Measurements from ENCODE around the gene TXNRD1.

The TXNRD1 gene

GRCh38 chr12:104353012-104353981, 137.7 kb downstream of the TXNRD1 start:
- no peak for DNase-seq

DNA sequence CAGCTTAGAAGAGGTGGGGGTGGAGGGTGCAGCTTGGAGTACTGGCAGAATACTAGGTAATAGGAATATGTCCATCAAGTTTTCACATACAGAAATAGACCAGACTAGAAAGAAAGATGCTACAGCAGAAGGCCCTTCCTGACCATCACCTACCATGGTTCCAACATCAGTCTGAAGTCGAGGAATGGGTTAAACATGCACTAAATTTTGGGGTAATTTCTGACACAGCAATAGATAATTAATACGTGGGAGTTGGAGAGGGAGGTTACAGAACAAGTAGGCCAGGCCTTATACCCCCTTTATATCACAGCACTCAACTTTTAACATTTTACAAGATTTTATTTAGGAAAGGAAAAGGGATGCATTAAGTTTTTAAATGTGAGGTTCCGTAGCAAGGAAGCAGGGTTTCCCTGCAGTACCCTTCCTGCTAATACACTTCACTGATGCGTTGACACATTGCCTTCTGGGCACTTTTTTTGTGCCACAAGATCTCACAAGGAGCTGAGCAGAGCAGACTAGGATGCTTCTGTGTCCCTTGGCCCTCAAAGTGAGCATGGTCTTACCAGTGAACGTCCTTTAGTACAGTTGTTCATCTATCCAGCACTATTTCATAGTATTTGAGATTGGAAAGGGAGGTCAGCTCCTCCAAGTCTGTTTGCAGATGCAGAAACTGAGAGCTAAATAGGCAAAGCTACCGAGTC, 138.7 kb downstream of the TXNRD1 start:
- DNase-seq: no peak

DNA sequence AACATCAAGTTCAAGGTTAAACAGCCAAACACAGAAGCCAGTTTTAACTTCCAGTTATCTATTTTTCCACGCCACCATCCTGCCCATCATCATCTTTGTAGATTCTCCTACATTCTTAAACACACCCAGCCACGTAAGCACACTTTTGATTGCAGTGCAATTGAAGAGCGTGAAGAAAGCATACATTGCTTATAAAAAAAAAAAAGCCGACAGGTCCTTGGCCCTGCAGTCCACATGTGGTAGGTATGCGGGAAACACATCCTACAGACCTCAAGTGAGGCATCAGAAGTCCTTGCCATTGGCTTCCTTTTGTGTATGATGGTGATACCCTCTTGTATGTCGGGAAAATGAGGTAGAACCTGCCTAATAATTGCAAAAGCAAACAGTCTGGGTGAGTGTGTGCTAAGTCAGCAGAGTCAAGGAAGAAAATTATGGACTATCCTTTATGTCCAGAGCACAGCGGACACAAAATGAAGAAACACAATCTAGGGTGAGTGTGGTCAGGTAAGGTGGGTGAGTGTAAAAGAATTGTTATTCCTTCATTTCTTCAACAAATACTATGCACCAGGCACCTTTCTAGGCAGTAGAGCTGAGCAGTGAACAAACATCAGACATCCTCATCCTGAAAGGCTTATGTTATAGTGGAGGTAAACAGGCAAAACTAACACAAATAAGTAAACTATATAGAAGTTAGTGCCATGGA, 139.4 kb downstream of the TXNRD1 start:
- DNase-seq: no peak

GRCh38 chr12:104355630-104356029, 140.1 kb downstream of the TXNRD1 start:
- no peak for DNase-seq

DNA sequence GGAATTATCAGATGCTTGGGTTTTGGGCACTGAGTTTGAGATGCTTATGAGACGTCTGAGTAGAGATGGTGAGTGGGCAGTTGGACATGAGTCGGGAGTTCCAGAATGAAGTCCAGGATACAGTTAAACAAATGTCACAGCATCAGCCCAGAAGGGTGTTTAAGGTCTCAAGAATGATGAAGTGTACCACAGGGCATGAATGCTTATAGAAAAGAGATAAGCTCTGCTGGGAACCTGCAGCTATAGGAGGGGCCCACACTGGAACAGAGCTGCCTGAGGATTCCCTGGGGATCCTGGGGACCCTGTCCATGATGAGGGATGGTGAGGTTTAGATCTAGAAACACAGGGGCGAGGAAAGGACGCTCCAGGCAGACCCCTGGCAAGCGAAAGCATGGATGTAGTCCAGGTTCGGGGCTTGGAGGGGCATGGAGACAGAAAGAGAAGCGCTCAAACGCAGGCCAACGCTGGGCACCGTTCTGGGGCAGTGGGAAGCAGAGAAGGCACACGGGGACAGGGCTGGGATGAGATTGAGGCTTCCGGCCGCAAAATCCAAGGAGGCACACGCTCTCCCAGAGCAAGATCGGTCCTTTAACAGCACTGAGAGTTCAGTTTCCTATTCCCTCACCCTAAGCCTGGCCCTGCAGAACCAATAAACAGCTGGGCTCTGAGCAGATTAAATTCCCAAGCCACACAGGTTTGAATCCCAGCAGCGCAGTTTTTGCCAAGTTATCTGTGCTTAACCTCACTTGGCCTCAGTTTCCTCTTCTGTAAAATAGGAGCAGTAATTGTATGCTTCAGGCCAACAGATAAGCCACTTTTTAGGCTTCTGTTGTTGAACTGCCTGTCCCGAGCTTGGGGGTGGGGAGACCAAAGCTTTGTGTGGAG, 140.9 kb downstream of the TXNRD1 start:
- no peak for DNase-seq

DNA sequence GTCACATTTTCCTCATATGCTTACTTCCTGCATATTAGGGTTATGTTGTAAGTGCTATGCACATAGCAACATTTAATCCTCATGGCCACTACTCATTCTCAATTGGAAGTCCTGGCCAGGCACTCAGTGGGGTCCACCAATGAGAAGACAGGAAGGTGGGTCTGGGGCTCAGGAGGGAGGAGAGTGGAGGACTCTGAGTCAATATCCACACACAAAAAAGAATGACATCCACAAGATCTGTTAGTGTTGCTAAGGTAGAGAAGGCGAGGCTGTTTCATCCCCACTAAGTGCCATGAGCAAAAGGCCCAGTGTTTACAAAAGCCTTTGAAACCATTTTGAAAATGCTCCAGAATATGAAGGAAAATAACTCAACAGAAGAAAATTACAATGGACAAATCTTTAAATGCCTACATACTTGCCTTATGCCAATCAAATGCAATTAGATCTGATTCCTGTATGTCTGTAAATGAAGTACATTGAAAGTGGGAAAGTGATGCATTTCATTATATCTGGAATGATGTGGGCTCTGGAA, 141.9 kb downstream of the TXNRD1 start:
- no peak for DNase-seq

DNA sequence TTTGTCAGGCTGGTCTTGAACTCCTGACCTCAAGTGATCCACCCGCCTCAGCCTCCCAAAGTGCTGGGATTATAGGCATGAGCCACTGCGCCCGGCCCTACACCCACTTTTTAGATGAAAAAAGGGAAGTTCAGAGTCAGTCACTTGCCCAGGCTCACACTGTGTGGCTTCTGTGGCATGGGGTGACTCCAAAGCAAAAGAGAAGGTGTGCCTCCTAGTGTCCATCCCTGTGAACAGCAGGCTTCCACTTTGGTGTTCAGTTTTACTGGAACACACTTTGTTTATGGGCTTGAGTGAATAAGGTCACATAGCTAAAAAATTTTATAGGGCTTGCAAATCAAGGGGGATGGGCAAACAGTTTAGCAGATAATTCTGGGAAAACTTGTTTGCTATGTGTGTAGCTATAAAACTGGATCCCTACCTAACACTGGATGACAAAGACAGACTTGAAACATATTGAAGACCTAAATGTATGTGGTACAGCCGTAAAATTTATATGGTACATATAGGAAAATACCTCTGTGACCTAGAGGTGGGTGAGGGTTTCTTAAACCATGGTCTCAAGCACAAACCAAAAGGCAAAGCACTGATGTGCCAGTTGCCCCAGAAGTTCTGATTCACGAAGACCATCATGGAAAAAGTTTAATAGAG, 142.9 kb downstream of the TXNRD1 start:
- no peak for DNase-seq

DNA sequence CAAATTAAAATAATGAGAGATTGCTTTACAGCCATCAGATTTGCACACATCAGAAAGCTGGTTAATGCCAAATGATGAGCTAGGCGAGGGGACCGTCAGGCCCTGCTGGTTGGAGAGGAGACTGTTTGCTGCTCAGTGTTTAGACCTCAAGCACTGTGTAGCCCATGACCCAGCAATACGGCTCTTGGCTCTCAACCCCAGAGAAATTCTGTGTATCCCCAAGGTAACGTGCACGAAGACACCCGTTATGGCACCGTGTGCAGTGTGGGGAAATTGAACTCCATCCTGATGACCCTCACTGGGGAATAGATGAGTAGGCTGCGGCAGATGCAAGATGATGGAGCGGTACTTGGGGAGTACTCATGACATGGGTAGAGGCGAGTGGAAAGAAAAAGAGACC, 143.6 kb downstream of the TXNRD1 start:
- no peak for DNase-seq

DNA sequence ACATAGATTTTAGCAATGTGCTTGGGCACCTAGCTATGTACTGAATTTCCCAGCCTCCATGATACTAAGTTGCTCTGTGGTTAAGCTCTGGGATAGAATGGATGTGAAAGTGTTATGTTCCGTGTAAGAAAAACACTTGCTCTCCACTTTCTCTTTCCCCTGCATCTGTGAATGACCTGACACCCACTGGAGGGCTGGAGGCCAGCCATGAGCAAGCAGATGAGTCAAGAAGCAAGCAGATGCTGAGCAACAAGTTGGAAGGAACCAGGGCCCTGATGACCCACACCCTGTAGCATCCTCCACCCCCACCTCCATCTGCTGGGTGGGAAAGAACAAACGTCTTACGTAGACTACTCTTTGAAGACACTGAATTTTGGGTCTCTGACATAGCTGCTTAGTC, 144.6 kb downstream of the TXNRD1 start:
- no peak for DNase-seq

DNA sequence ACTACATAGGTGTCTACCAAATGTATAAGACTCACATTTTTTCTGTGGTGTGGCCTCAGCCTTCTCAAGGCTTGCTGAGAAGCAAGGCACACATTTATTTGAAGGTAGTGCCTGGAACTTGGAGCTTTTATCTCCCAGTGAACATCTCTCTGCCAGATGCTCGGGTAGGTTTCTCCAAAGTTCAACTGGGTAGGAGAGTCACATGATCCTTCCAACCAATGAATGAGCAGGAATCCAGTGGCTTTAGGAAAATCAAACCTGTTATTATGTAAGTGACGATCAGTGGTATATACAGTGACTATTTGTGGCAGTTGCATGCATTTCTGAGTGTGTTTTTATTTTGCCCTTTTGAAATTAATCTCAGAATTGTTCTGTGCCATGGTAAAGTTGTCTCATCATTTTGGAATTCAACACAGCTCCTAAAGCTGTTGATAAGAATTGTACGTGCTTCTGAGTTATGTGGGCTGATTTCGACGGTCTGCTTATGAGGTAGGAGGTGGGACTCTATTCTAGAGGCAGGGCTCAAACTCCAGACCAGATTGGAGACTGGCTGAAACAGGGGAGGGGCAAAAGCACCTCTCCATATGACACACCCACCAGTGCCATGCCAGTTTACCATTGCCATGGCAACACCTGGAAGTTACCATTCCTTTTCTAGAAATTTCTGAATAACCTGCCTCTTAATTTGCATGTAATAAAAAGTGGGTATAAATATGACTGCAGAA, 145.6 kb downstream of the TXNRD1 start:
- DNase-seq: no peak

DNA sequence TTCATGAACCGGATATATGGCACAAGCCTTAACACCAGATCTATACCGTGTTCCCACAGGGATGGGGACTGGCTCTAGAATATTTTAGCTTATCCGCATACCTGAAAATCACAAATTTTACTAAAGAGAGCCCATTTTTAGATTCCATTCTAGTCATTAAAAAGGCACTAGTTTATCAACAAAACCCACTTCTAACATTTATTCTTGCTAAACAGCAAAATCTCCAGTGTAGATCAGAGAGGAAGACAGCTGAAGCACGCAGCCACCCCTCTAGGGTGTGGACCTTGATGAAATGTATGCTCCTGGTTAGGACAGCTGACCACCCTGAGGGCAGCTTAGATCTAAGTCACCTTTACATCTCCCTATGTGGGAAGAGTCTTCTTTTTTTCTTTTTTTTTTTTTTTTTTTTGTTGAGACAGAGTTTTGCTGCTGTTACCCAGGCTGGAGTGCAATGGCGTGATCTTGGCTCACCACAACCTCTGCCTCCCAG, 150.4 kb downstream of the TXNRD1 start:
- no peak for DNase-seq

GRCh38 chr12:104369708-104370107, 154.1 kb downstream of the TXNRD1 start:
- no peak for DNase-seq

DNA sequence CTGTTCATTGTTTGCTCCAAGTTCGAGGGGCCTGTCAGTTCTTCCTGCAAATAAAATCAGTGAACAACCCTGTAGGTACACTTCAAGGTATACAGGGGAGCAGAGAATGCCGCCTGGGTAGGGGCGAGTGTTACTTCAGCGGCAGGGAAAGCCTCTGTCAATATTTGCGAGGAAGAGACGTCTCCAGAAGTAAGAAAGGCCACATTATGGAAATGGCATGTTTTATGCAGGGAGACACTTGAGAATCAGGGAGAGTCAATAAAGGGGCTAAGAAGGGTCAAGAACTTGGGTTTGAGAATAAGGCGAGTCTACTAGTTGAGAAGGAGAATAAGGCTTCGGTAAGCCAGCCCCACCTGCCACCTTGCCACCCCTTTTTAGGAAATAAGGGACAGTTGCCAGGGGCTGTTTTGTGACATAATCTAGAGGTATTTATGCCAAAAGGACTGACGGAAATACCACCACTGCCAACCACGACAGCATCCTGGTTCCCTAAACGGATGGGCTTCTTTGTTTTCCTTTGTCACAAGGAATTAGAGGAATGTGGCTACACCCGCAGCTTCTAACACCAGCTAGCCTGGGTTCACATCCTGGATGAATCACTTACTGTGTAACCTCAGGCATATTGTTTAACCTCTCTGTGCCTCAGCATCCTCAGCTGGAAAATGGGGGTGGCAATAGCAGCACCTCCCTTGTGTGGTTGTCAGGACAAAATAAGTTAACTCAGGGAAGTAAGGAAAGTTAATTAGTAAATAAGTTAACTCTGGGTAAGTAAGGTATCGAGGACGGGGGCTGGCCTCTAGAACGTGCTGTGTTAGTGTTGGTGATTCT, 155.7 kb downstream of the TXNRD1 start:
- DNase-seq: no peak

DNA sequence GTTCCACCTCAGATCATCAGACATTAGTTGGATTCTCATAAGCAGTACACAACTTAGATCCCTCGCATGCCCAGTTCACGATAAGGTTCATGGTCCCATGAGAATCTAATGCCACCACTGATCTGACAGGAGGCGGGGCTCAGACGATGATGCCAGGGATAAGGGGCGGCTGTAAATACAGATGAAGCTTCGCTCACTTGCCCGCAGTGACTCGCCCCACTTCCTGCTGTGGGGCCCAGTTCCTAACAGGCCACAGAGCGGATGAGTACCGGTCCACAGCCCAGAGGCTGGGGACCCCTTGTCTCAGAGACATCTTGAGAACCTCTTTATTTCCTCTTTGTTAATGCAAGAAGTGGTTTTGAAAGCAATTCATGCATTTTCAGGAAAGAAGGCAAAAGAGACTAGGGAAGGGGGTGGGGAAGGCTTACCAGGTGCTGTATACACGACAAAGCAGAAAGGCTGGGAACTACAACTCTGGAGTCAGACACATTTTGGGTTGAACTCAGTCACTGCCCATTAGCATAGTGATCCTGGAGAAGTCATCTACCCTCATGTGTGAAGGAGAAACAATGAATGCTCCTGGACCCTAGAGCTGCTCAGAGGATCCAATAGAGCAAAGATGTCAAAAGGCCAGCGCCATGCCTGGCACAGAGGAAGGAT, 156.6 kb downstream of the TXNRD1 start:
- no peak for DNase-seq

DNA sequence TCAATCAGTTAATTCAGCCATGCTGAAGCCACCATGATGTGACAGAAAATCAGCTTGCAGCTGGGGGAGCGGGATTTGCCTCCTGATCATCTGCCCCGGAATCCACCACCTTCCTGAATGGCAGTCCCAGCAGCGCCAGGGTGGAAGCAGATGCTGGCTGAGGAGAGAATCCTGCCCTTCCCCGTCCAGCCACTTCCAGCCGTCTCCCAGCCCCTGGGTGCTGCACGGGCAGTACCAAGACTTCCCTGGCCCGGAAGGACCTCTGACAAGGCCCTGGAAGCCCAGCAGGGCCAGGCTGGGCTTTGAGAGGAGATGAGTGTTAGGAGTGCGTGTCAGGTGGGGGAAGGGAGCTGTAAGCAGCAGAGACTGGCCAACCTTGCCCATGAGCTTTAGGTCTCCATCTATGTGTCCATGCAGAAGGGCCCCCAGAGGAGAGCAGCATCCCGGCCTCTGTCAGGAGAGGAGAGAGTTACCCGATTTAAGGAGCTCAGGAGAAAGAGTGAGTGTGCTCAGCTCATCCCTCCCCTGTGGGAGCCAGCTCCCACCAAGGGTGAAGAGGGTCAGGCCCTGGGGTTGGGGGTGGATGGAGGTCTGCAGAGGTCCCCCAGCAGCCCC, 157.2 kb downstream of the TXNRD1 start:
- no peak for DNase-seq

GRCh38 chr12:104374071-104374470, 158.5 kb downstream of the TXNRD1 start:
- no peak for DNase-seq

DNA sequence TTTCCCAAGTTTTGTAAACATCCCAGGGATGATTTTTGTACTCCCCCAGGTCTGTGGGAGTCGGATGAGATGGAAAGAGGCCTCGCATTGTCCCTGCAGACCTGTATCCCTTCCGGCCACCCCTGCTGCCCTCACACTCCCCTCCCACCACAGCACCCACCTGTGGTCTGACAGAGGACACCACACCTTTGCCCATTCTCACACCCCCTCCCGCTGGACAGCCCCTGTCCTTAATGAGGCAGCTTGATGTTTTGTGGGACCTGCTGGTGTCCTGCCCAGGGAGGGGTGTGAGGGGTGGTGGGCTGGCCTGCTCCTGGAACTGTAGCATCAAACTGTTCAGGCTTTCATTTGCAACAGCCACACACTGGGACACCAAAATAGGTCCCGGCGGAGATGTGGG, 159.2 kb downstream of the TXNRD1 start:
- no peak for DNase-seq

DNA sequence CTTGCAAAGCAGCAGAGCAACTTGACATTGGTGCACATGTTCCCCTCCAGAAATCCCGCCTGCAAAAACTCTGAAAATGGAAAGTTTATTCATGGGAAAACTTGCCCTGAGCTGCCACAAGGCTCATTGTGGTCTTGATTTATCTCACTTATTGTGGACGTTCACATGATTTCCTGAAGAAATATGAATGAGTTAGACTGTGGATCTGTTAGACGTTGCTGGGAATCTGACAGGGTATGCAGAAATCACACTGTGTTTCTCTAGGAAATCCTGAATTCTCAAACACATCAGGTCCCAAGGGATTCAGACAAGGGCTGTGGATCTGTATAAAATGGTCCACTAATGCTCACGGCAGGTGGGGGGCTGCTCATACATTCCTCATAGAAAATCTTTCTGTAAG, 160.2 kb downstream of the TXNRD1 start:
- DNase-seq: no peak
